Measurements from ENCODE around the gene CREB5.

- TF ChIP-seq EZH2 (IDR thresholded peaks at IDR 0.05; ENCODE audit: low read depth) (no peak), CTCF (conservative IDR thresholded peaks at IDR 0.05) (no peak)
Observed at GRCh38 chr7:28871077-28871476, 458.8 kb downstream of the CREB5 start.
